Lung (tissue), 12 donors: Measurements from ENCODE around the gene ZC3H7A. TPM values are rescaled to one million over a fixed set of nuclear protein-coding genes. Genes with fewer than 3 reads are reported as not detected.
A peak's percentile ranks its signal among the peaks of the same experiment; 100 is the strongest.

Experiments used
- ATAC-seq: fragments of 200-7000 bp; cut with Tn5 transposase; one replicate; pipeline ENCODE4 v1.9.1; 2020; ENCODE audit warnings: moderate number of reproducible peaks; ENCODE audit not compliant: insufficient read depth, low FRiP score
- DNase-seq, 3 donors: peaks; one replicate each; pipeline ENCODE4 v3.0.0-alpha.2; 2013 to 2017
- H3K27ac ChIP-seq, 2 donors: one replicate each; pipeline ENCODE4 v1.5.1; 2013; ENCODE audit warnings: mild to moderate bottlenecking in 2 of 2, moderate library complexity in 2 of 2, control low read depth in 1 of 2, inconsistent platforms in 1 of 2, low read depth in 1 of 2, low read length in 1 of 2
- H3K27me3 ChIP-seq, 3 donors: one replicate each; pipeline ENCODE4 v1.5.1; 2013; ENCODE audit warnings: low read length in 2 of 3; ENCODE audit not compliant: control insufficient read depth in 3 of 3, insufficient read depth in 3 of 3
- H3K36me3 ChIP-seq, 4 donors: one replicate each; pipeline ENCODE4 v1.5.1; 2013; ENCODE audit warnings: low read length in 4 of 4, mild to moderate bottlenecking in 1 of 4, moderate library complexity in 1 of 4; ENCODE audit not compliant: control insufficient read depth in 4 of 4, insufficient read depth in 4 of 4
- H3K4me1 ChIP-seq, 5 donors: one replicate each; pipeline ENCODE4 v1.5.1; 2013; ENCODE audit warnings: low read length in 5 of 5, mild to moderate bottlenecking in 2 of 5, moderate library complexity in 1 of 5; ENCODE audit not compliant: control insufficient read depth in 5 of 5, insufficient read depth in 5 of 5
- H3K4me3 ChIP-seq: one replicate; pipeline ENCODE4 v1.5.1; 2013; ENCODE audit warnings: mild to moderate bottlenecking, control low read depth, moderate library complexity
- H3K9ac ChIP-seq, 2 donors: one replicate each; pipeline ENCODE4 v1.5.1; 2013; ENCODE audit warnings: low read length in 2 of 2, control low read depth in 1 of 2; ENCODE audit not compliant: insufficient read depth in 1 of 2
- H3K9me3 ChIP-seq, 4 donors: one replicate each; pipeline ENCODE4 v1.5.1; 2013; ENCODE audit warnings: low read length in 3 of 4, mild to moderate bottlenecking in 1 of 4, moderate library complexity in 1 of 4; ENCODE audit not compliant: control insufficient read depth in 4 of 4, insufficient read depth in 3 of 4
- WGBS, 2 donors: extraction: QIAGEN DNeasy Blood & Tissue Kit; methylation state at CpG; one replicate each; pipeline ENCODE4 v1.1.7; 2013; 5-methylcytosine and 5-hydroxymethylcytosine counted together
- polyA plus RNA-seq, 2 donors: library from polyadenylated mRNA; stranded (reverse); fragments of 200-250 nt; gene quantifications; one replicate each; pipeline ENCODE4 v1.2.1, GENCODE V29; 2013
- total RNA-seq, 2 donors: library from RNA; depleted of rRNA in 1 of 2; stranded (reverse); fragments of >200 nt in 1 of 2; gene quantifications; one replicate each; pipeline ENCODE4 v1.2.1, GENCODE V29; 2014 to 2021
- TF ChIP-seq, protein P1 (sequence below): IDR thresholded peaks from 2 replicates; pipeline ENCODE4 v1.5.1; 2012; ENCODE audit warnings: mild to moderate bottlenecking; ENCODE audit errors: control extremely low read depth, extremely low read depth
- donor health status: control.
- donor health status: control.
- donor health status: Bipolar disorder and iron deficiency.
- donor health status: healthy.
- donor health status: DM: yes; HTN: yes; CAD: no.

Gene ZC3H7A
- total and polyA plus RNA-seq, 4 donors, result 22.1 to 127 (median 36.2) TPM

DNA sequence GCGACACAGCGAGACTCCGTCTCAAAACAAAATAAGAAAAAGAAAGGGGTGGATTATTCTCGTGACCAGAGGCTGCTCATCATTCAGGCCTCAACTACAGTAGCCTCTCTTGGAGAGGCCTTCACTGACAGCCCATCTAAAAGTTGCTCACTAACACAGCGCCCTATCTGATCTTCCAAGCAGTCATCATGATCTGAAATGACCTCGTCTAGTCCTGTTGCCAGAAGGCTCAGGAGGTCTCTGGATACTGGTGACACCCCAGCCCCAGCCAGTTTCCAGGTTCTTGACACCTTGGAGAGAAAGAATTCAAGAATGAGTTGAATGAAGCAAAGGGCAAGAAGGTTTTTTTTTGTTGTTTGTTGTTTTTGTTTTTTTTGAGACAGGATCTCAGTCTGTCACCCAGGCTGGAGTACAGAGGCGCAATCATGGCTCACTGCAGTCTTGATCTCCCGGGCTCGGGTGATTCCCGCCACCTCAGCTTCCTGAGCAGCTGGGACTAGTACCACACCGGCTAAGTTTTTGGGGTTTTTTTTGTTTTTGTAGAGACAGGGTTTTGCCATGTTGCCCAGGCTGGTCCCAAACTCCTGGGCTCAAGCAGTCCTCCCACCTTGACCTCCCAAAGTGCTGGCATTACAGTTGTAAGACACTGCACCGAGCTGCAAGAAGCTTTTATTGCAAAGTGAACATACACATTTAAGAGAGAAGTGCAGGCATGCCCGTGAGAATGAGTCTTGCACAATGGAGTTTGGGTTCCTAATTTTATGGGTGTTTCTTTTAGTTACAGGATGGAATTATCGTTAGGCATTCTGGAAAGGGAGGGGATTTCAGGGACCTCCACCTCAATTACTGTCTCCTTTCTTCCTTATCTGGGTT, 2.7 kb upstream of the ZC3H7A start:
- DNase-seq (no peak), ATAC-seq (no peak)
- Histone ChIP-seq H3K27ac (no peak overlapping the region), H3K9me3 (no peaks in the 10 kb centered on the region), H3K27me3 (no peaks in the 10 kb centered on the region), H3K36me3 (peaks cover 0 to 6% (median 0%) of the 10 kb centered on the region in 4 donors), H3K4me3 (no peak overlapping the region), H3K4me1 (peaks cover 13 to 36% (median 18%) of the 10 kb centered on the region in 5 donors), H3K9ac (no peak overlapping the region)
- TF ChIP-seq, protein P1, sequence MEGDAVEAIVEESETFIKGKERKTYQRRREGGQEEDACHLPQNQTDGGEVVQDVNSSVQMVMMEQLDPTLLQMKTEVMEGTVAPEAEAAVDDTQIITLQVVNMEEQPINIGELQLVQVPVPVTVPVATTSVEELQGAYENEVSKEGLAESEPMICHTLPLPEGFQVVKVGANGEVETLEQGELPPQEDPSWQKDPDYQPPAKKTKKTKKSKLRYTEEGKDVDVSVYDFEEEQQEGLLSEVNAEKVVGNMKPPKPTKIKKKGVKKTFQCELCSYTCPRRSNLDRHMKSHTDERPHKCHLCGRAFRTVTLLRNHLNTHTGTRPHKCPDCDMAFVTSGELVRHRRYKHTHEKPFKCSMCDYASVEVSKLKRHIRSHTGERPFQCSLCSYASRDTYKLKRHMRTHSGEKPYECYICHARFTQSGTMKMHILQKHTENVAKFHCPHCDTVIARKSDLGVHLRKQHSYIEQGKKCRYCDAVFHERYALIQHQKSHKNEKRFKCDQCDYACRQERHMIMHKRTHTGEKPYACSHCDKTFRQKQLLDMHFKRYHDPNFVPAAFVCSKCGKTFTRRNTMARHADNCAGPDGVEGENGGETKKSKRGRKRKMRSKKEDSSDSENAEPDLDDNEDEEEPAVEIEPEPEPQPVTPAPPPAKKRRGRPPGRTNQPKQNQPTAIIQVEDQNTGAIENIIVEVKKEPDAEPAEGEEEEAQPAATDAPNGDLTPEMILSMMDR, result no peak
- WGBS, 2 donors, result 42 to 75% methylated on average over 11 to 14 of the region's 14 CpGs

DNA sequence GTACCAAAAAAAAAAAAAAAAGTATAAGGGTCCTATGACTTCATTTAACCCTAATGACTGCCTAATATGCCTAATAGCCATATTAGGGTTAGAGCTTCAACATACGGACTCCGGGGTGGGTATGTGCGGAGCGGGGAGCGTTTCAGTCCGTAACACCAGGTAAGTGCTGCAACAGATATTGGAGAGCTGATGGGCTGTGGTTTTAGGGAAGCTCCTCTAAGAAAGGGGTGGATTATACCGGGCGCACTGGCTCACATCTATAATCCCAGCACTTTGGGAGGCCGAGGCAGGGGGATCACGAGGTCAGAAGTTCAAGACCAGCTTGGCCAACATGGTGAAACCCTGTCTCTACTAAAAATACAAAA, 1.9 kb upstream of the ZC3H7A start:
- Histone ChIP-seq H3K27me3 (no peaks in the 10 kb centered on the region), H3K4me1 (peaks cover 14 to 42% (median 18%) of the 10 kb centered on the region in 5 donors), H3K36me3 (peaks cover 0 to 11% (median 0%) of the 10 kb centered on the region in 4 donors), H3K9ac (no peak overlapping the region), H3K9me3 (no peaks in the 10 kb centered on the region), H3K27ac (peak overlapping the region in 1 of 2 donors; percentile 32), H3K4me3 (no peak overlapping the region)
- TF ChIP-seq, protein P1, result no peak
- DNase-seq, result no peak
- ATAC-seq, result no peak
- whole genome bisulfite sequencing, 2 donors, result 90 to 96% methylated on average over 10 of the region's 10 CpGs

DNA sequence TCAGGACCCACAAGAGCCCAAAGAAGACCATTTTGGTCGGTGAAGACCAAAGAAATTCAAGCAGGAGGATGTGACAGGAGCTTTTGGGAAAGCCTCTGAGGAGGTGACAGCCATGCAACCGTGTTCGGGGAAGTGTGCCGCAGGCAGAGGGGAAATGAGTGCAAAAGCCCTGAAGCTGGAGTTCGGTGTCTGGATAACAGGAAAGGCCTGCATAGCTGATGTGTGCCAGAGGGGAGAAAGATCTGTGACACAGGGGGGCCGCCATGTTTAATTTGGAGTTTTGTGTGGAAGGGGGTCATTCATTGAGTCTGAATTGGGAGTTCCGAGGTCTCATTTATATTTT, 870 bp upstream of the ZC3H7A start:
- H3K27ac ChIP-seq, result peak overlapping the region; percentile 97 to 98
- peak overlapping the region; percentile 86 to 97 for H3K9ac ChIP-seq
- peaks cover 17 to 52% (median 20%) of the 10 kb centered on the region in 5 donors for H3K4me1 ChIP-seq
- H3K36me3 ChIP-seq, result peaks cover 0 to 16% (median under 1%) of the 10 kb centered on the region in 4 donors
- H3K9me3 ChIP-seq, result no peaks in the 10 kb centered on the region
- H3K4me3 ChIP-seq, result peak overlapping the region; percentile 52
- TF ChIP-seq, protein P1, result no peak
- ATAC-seq (no peak), DNase-seq (peak in 2 of 3 donors; percentile 26 to 49)
- H3K27me3 ChIP-seq, result no peaks in the 10 kb centered on the region
- 0 to 2% methylated on average over 7 of the region's 7 CpGs for WGBS, 2 donors
